ENCODE measurements around the gene ABR. TPM values are rescaled to one million over a fixed set of nuclear protein-coding genes. Genes with fewer than 3 reads are reported as not detected.
A peak's percentile ranks its signal among the peaks of the same experiment; 100 is the strongest.

ABR gene
- total and polyA plus RNA-seq, 4 donors, result 2.7 to 12.9 (median 6.8) TPM

- Histone ChIP-seq H3K27ac (ENCODE audit: low read depth in 1 of 2, low read length in 2 of 2) (peak overlapping the region in 1 of 2 donors; percentile 72), H3K4me1 (ENCODE audit: control insufficient read depth in 4 of 4, insufficient read depth in 4 of 4, low read length in 3 of 4) (peaks cover 0 to 5% (median 0%) of the 10 kb centered on the region in 4 donors), H3K36me3 (ENCODE audit: control insufficient read depth in 4 of 4, insufficient read depth in 3 of 4, low read depth in 1 of 4, low read length in 3 of 4) (no peaks in the 10 kb centered on the region), H3K9me3 (ENCODE audit: control insufficient read depth in 4 of 4, low read length in 3 of 4) (no peaks in the 10 kb centered on the region), H3K9ac (ENCODE audit: low read depth in 1 of 2, low read length in 2 of 2) (no peak overlapping the region), H3K27me3 (ENCODE audit: control insufficient read depth in 4 of 4, insufficient read depth in 4 of 4, low read length in 3 of 4) (no peaks in the 10 kb centered on the region), H3K4me3 (ENCODE audit: low read depth in 1 of 3, low read length in 3 of 3) (no peak overlapping the region)
- TF ChIP-seq NR2F2 (IDR thresholded peaks at IDR 0.05), result no peak
- TF ChIP-seq ZBTB33 (IDR thresholded peaks at IDR 0.05), result no peak
- no peak for TF ChIP-seq RXRA (IDR thresholded peaks at IDR 0.05)
- no peak for TF ChIP-seq GABPA (IDR thresholded peaks at IDR 0.05 in 1 of 2, conservative IDR thresholded peaks at IDR 0.05 in 1 of 2)
- TF ChIP-seq HNF4A (conservative IDR thresholded peaks at IDR 0.05), result no peak
- TF ChIP-seq RAD21 (IDR thresholded peaks at IDR 0.05), result no peak
- TF ChIP-seq REST (IDR thresholded peaks at IDR 0.05), result no peak
- TF ChIP-seq TAF1 (conservative IDR thresholded peaks at IDR 0.05), result no peak
- no peak for TF ChIP-seq SP1 (IDR thresholded peaks at IDR 0.05)
- no peak for TF ChIP-seq FOXA1 (IDR thresholded peaks at IDR 0.05)
- no peak for TF ChIP-seq ATF3 (IDR thresholded peaks at IDR 0.05)
- TF ChIP-seq JUND (IDR thresholded peaks at IDR 0.05), result no peak
- TF ChIP-seq, protein P1, sequence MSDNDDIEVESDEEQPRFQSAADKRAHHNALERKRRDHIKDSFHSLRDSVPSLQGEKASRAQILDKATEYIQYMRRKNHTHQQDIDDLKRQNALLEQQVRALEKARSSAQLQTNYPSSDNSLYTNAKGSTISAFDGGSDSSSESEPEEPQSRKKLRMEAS (IDR thresholded peaks at IDR 0.05), result no peak
- TF ChIP-seq FOXA2 (IDR thresholded peaks at IDR 0.05), result no peak
- TF ChIP-seq, protein P2, sequence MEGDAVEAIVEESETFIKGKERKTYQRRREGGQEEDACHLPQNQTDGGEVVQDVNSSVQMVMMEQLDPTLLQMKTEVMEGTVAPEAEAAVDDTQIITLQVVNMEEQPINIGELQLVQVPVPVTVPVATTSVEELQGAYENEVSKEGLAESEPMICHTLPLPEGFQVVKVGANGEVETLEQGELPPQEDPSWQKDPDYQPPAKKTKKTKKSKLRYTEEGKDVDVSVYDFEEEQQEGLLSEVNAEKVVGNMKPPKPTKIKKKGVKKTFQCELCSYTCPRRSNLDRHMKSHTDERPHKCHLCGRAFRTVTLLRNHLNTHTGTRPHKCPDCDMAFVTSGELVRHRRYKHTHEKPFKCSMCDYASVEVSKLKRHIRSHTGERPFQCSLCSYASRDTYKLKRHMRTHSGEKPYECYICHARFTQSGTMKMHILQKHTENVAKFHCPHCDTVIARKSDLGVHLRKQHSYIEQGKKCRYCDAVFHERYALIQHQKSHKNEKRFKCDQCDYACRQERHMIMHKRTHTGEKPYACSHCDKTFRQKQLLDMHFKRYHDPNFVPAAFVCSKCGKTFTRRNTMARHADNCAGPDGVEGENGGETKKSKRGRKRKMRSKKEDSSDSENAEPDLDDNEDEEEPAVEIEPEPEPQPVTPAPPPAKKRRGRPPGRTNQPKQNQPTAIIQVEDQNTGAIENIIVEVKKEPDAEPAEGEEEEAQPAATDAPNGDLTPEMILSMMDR (IDR thresholded peaks at IDR 0.05; ENCODE audit: low read depth, low read length, missing input control), result no peak
- DNase-seq (ENCODE audit: low spot score), result no peak
- WGBS, result 82% methylated on average over 14 of the region's 14 CpGs
These were observed 17.2 kb upstream of the ABR start for GRCh38 chr17:1196946-1197345.

Data from liver (tissue), 9 donors.